Peyer's patch (tissue), 4 donors: ENCODE data around the gene RANBP10.

Source experiments
- POLR2A ChIP-seq, 2 donors: fragments of 450-650 bp; IDR thresholded peaks; one replicate each; pipeline ENCODE4 v1.5.1; 2017; ENCODE audit warnings: antibody characterized with exemption in 2 of 2, mild to moderate bottlenecking in 2 of 2, moderate library complexity in 2 of 2
- TF ChIP-seq, protein P1 (sequence below), 6 experiments: fragments of 450-650 bp in 4 of 6; fragments of 200-600 bp in 2 of 6; sonication (generic) in 1 of 6; IDR thresholded peaks; one replicate each; pipeline ENCODE4 v1.5.1; 2017 to 2019; ENCODE audit warnings: antibody characterized with exemption in 6 of 6, mild to moderate bottlenecking in 3 of 6, moderate library complexity in 1 of 6

GRCh38 chr16:67844497-67844896 is 38.1 kb upstream of the RANBP10 start:
- TF ChIP-seq, protein P1, sequence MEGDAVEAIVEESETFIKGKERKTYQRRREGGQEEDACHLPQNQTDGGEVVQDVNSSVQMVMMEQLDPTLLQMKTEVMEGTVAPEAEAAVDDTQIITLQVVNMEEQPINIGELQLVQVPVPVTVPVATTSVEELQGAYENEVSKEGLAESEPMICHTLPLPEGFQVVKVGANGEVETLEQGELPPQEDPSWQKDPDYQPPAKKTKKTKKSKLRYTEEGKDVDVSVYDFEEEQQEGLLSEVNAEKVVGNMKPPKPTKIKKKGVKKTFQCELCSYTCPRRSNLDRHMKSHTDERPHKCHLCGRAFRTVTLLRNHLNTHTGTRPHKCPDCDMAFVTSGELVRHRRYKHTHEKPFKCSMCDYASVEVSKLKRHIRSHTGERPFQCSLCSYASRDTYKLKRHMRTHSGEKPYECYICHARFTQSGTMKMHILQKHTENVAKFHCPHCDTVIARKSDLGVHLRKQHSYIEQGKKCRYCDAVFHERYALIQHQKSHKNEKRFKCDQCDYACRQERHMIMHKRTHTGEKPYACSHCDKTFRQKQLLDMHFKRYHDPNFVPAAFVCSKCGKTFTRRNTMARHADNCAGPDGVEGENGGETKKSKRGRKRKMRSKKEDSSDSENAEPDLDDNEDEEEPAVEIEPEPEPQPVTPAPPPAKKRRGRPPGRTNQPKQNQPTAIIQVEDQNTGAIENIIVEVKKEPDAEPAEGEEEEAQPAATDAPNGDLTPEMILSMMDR (IDR thresholded peaks at IDR 0.05) = no peak
- no peak for TF ChIP-seq POLR2A (IDR thresholded peaks at IDR 0.05)
